ENCODE measurements around the gene ABHD17B.

ABHD17B gene

DNA sequence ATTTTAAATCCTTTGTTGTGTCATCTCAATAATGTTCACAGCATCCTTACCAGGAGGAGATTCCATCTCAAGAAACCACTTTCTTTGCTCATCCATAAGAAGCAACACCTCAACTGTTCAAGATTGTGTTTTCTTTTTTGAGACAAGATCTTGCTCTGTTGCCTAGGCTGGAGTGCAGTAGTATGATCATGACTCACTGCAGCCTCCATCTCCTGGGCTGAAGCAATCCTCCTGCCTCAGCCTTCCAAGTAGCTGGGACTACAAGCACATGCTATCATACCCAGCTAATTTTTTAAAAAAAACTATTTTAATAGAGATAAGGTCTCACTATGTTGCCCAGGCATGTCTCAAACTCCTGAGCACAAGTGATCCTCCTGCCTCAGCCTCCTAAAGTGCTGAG is 60.0 kb downstream of the ABHD17B start:
- Histone ChIP-seq H2BK120ac (ENCODE audit: insufficient read depth, low read length, poor library complexity) (no peak overlapping the region), H2BK5ac (ENCODE audit: low read depth, low read length, poor library complexity) (no peak overlapping the region), H2BK12ac (ENCODE audit: low read length) (no peak overlapping the region), H2AK5ac (ENCODE audit: low read length) (no peak overlapping the region), H3K27me3 (ENCODE audit: insufficient read depth, low read length) (no peaks in the 10 kb centered on the region), H3K4ac (ENCODE audit: low read depth, low read length) (no peak overlapping the region), H4K12ac (ENCODE audit: low read depth, low read length) (no peak overlapping the region), H4K8ac (ENCODE audit: low read depth, low read length) (no peak overlapping the region), H3K23ac (ENCODE audit: low read length) (no peak overlapping the region), H3K79me1 (ENCODE audit: low read length) (no peaks in the 10 kb centered on the region), H3K9me3 (ENCODE audit: insufficient read depth, low read depth, low read length) (no peaks in the 10 kb centered on the region), H3K14ac (ENCODE audit: low read length) (no peak overlapping the region), H3K4me3 (ENCODE audit: low read depth, low read length) (no peak overlapping the region), H4K91ac (ENCODE audit: low read depth, low read length) (no peak overlapping the region), H3K4me1 (ENCODE audit: control insufficient read depth in 1 of 2, insufficient read depth in 2 of 2, low read length in 2 of 2) (no peaks in the 10 kb centered on the region), H2AFZ (ENCODE audit: insufficient read depth, low read length, poor library complexity) (no peak overlapping the region), H3K79me2 (ENCODE audit: control insufficient read depth, insufficient read depth, low read length, poor library complexity) (no peaks in the 10 kb centered on the region), H3K4me2 (ENCODE audit: low read length) (no peak overlapping the region), H3K36me3 (ENCODE audit: control insufficient read depth in 1 of 2, insufficient read depth in 2 of 2, low read length in 2 of 2) (no peaks in the 10 kb centered on the region), H3K18ac (ENCODE audit: low read length) (no peak overlapping the region), H3K9ac (ENCODE audit: low read length) (no peak overlapping the region), H3K27ac (ENCODE audit: low read depth, low read length) (no peak overlapping the region)
- peak; percentile 54 to 78 for DNase-seq

DNA sequence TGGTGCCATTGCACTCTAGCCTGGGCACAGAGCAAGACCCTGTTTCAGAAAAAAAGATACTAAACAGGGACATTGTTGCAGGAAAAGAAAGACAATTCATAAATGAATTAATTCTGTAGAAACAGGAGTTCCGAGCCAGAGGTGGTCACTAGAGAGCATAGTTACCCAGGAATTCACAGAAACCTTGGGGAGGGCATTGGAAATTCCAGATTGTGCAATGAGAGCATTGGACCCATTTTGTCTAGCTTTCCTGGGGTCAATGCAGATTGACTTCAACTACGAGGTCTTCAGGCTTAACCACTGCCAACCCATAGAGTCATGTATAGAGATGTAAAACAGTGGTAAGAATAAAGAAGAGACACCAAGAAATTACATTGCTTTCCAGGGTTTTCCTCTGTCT is 63.1 kb downstream of the ABHD17B start:
- H4K91ac ChIP-seq (ENCODE audit: low read depth, low read length), result no peak overlapping the region
- H3K9ac ChIP-seq (ENCODE audit: low read length), result no peak overlapping the region
- no peaks in the 10 kb centered on the region for H3K4me1 ChIP-seq (ENCODE audit: control insufficient read depth in 1 of 2, insufficient read depth in 2 of 2, low read length in 2 of 2)
- no CpG with 5 or more reads among the region's 2 CpGs for WGBS (ENCODE audit: extremely low coverage, insufficient coverage, insufficient read length)
- no peak overlapping the region for H3K27ac ChIP-seq (ENCODE audit: low read depth, low read length)
- no peak overlapping the region for H3K4ac ChIP-seq (ENCODE audit: low read depth, low read length)
- no peak overlapping the region for H3K14ac ChIP-seq (ENCODE audit: low read length)
- no peak overlapping the region for H3K4me2 ChIP-seq (ENCODE audit: low read length)
- no peak overlapping the region for H4K8ac ChIP-seq (ENCODE audit: low read depth, low read length)
- H3K36me3 ChIP-seq (ENCODE audit: control insufficient read depth in 1 of 2, insufficient read depth in 2 of 2, low read length in 2 of 2), result no peaks in the 10 kb centered on the region
- no peaks in the 10 kb centered on the region for H3K27me3 ChIP-seq (ENCODE audit: insufficient read depth, low read length)
- no peaks in the 10 kb centered on the region for H3K79me1 ChIP-seq (ENCODE audit: low read length)
- no peaks in the 10 kb centered on the region for H3K79me2 ChIP-seq (ENCODE audit: control insufficient read depth, insufficient read depth, low read length, poor library complexity)
- no peak overlapping the region for H3K4me3 ChIP-seq (ENCODE audit: low read depth, low read length)
- no peak overlapping the region for H3K18ac ChIP-seq (ENCODE audit: low read length)
- H2BK12ac ChIP-seq (ENCODE audit: low read length), result no peak overlapping the region
- no peak overlapping the region for H2BK5ac ChIP-seq (ENCODE audit: low read depth, low read length, poor library complexity)
- no peak overlapping the region for H4K12ac ChIP-seq (ENCODE audit: low read depth, low read length)
- H3K9me3 ChIP-seq (ENCODE audit: insufficient read depth, low read depth, low read length), result no peaks in the 10 kb centered on the region
- no peak overlapping the region for H2AK5ac ChIP-seq (ENCODE audit: low read length)
- no peak overlapping the region for H2BK120ac ChIP-seq (ENCODE audit: insufficient read depth, low read length, poor library complexity)
- H3K23ac ChIP-seq (ENCODE audit: low read length), result no peak overlapping the region
- DNase-seq, result no peak
- H2AFZ ChIP-seq (ENCODE audit: insufficient read depth, low read length, poor library complexity), result no peak overlapping the region

DNA sequence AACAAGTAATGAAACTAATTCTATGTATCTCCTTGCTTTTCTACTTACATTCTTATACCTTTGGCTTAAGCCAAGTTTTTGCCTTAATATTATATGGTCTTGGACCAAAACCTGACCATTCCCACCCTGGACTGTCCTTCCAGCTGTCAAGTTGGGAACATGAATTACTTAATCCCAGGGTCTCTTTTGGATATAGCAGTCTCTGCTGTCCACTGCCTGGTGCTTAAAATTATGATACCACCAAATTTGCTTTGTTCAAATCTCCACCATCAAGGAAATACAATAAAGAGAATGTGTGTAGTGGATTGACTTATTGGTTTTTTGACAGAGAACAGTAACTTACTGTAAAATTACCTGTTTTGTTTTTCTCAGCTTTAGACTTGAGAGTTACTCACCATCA is 66.2 kb downstream of the ABHD17B start:
- H3K4me1 ChIP-seq (ENCODE audit: control insufficient read depth in 1 of 2, insufficient read depth in 2 of 2, low read length in 2 of 2), result no peaks in the 10 kb centered on the region
- DNase-seq, result no peak

DNA sequence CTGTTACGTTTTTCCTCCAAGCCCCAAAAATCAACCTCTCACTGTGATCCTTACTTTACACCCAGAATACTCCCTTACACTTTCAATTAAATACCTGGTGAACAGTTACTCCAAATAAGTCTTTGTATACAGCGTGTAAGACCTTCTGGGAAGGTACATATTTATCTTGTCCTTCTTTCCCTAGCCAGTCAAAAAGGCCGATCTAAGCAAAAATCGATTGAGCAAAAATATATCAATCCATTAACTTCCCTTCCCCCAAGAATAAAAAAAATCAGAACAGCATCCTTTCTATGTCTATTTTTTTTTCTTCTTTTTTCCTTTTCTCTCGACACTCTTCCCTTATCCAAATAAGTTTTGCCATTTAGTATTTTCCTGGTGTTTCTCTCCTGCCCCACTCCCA is 71.3 kb downstream of the ABHD17B start:
- Histone ChIP-seq H3K79me2 (ENCODE audit: control insufficient read depth, insufficient read depth, low read length, poor library complexity) (no peaks in the 10 kb centered on the region), H3K79me1 (ENCODE audit: low read length) (no peaks in the 10 kb centered on the region), H3K9ac (ENCODE audit: low read length) (no peak overlapping the region), H3K23ac (ENCODE audit: low read length) (no peak overlapping the region), H3K9me3 (ENCODE audit: insufficient read depth, low read depth, low read length) (no peaks in the 10 kb centered on the region), H2BK120ac (ENCODE audit: insufficient read depth, low read length, poor library complexity) (no peak overlapping the region), H3K4ac (ENCODE audit: low read depth, low read length) (no peak overlapping the region), H3K14ac (ENCODE audit: low read length) (no peak overlapping the region), H2AK5ac (ENCODE audit: low read length) (no peak overlapping the region), H4K91ac (ENCODE audit: low read depth, low read length) (no peak overlapping the region), H2BK5ac (ENCODE audit: low read depth, low read length, poor library complexity) (no peak overlapping the region), H4K12ac (ENCODE audit: low read depth, low read length) (no peak overlapping the region), H3K4me3 (ENCODE audit: low read depth, low read length) (no peak overlapping the region), H3K27me3 (ENCODE audit: insufficient read depth, low read length) (no peaks in the 10 kb centered on the region), H3K36me3 (ENCODE audit: control insufficient read depth in 1 of 2, insufficient read depth in 2 of 2, low read length in 2 of 2) (no peaks in the 10 kb centered on the region), H3K4me2 (ENCODE audit: low read length) (no peak overlapping the region), H2AFZ (ENCODE audit: insufficient read depth, low read length, poor library complexity) (no peak overlapping the region), H3K4me1 (ENCODE audit: control insufficient read depth in 1 of 2, insufficient read depth in 2 of 2, low read length in 2 of 2) (no peaks in the 10 kb centered on the region), H3K27ac (ENCODE audit: low read depth, low read length) (no peak overlapping the region), H2BK12ac (ENCODE audit: low read length) (no peak overlapping the region), H3K18ac (ENCODE audit: low read length) (no peak overlapping the region), H4K8ac (ENCODE audit: low read depth, low read length) (no peak overlapping the region)
- no peak for DNase-seq
- WGBS (ENCODE audit: extremely low coverage, insufficient coverage, insufficient read length), result 100% methylated on average over 1 of the region's 5 CpGs

More for the DNA sequence above, 66.2 kb downstream of the ABHD17B start:
- Histone ChIP-seq H2AK5ac (ENCODE audit: low read length) (no peak overlapping the region), H3K27me3 (ENCODE audit: insufficient read depth, low read length) (no peaks in the 10 kb centered on the region), H4K91ac (ENCODE audit: low read depth, low read length) (no peak overlapping the region), H2BK5ac (ENCODE audit: low read depth, low read length, poor library complexity) (no peak overlapping the region), H2AFZ (ENCODE audit: insufficient read depth, low read length, poor library complexity) (no peak overlapping the region), H4K8ac (ENCODE audit: low read depth, low read length) (no peak overlapping the region), H3K4me3 (ENCODE audit: low read depth, low read length) (no peak overlapping the region), H3K9me3 (ENCODE audit: insufficient read depth, low read depth, low read length) (no peaks in the 10 kb centered on the region), H3K14ac (ENCODE audit: low read length) (no peak overlapping the region), H3K79me2 (ENCODE audit: control insufficient read depth, insufficient read depth, low read length, poor library complexity) (no peaks in the 10 kb centered on the region), H3K9ac (ENCODE audit: low read length) (no peak overlapping the region), H2BK12ac (ENCODE audit: low read length) (no peak overlapping the region), H3K4me2 (ENCODE audit: low read length) (no peak overlapping the region), H3K36me3 (ENCODE audit: control insufficient read depth in 1 of 2, insufficient read depth in 2 of 2, low read length in 2 of 2) (no peaks in the 10 kb centered on the region), H3K4ac (ENCODE audit: low read depth, low read length) (no peak overlapping the region), H3K79me1 (ENCODE audit: low read length) (no peaks in the 10 kb centered on the region), H4K12ac (ENCODE audit: low read depth, low read length) (no peak overlapping the region), H3K18ac (ENCODE audit: low read length) (no peak overlapping the region), H3K23ac (ENCODE audit: low read length) (no peak overlapping the region), H2BK120ac (ENCODE audit: insufficient read depth, low read length, poor library complexity) (no peak overlapping the region), H3K27ac (ENCODE audit: low read depth, low read length) (no peak overlapping the region)

DNA sequence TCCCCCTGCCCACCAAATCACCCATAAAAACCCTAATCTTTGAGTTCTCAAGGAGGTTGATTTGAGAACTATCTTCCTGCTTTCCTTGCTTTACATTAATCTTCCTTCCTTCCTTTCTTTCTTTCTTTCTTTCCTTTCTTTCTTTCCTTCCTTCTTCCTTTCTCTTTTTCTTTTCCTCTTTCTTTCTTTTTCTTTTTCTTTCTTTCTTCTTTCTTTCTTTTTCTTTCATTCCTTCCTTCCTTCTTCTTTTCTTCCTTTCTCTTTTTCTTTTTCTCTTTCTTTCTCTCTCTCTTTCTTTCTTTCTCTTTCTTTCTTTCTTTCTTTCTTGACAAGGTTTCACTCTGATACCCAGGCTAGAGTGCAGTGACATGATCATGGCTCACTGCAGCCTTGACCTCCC is 75.4 kb downstream of the ABHD17B start:
- H3K14ac ChIP-seq (ENCODE audit: low read length), result no peak overlapping the region
- H3K9ac ChIP-seq (ENCODE audit: low read length), result no peak overlapping the region
- no peaks in the 10 kb centered on the region for H3K4me1 ChIP-seq (ENCODE audit: control insufficient read depth in 1 of 2, insufficient read depth in 2 of 2, low read length in 2 of 2)
- H3K27ac ChIP-seq (ENCODE audit: low read depth, low read length), result no peak overlapping the region
- H2AK5ac ChIP-seq (ENCODE audit: low read length), result no peak overlapping the region
- no peak overlapping the region for H3K4me2 ChIP-seq (ENCODE audit: low read length)
- H3K27me3 ChIP-seq (ENCODE audit: insufficient read depth, low read length), result no peaks in the 10 kb centered on the region
- no peaks in the 10 kb centered on the region for H3K36me3 ChIP-seq (ENCODE audit: control insufficient read depth in 1 of 2, insufficient read depth in 2 of 2, low read length in 2 of 2)
- no peaks in the 10 kb centered on the region for H3K9me3 ChIP-seq (ENCODE audit: insufficient read depth, low read depth, low read length)
- no peaks in the 10 kb centered on the region for H3K79me1 ChIP-seq (ENCODE audit: low read length)
- no peak overlapping the region for H3K23ac ChIP-seq (ENCODE audit: low read length)
- no peak overlapping the region for H3K18ac ChIP-seq (ENCODE audit: low read length)
- no peak overlapping the region for H2BK120ac ChIP-seq (ENCODE audit: insufficient read depth, low read length, poor library complexity)
- no peak overlapping the region for H3K4ac ChIP-seq (ENCODE audit: low read depth, low read length)
- no peak overlapping the region for H3K4me3 ChIP-seq (ENCODE audit: low read depth, low read length)
- no peak overlapping the region for H4K12ac ChIP-seq (ENCODE audit: low read depth, low read length)
- no peak overlapping the region for H2BK12ac ChIP-seq (ENCODE audit: low read length)
- no peak overlapping the region for H4K91ac ChIP-seq (ENCODE audit: low read depth, low read length)
- DNase-seq, result no peak
- H2AFZ ChIP-seq (ENCODE audit: insufficient read depth, low read length, poor library complexity), result no peak overlapping the region
- no peaks in the 10 kb centered on the region for H3K79me2 ChIP-seq (ENCODE audit: control insufficient read depth, insufficient read depth, low read length, poor library complexity)
- no peak overlapping the region for H4K8ac ChIP-seq (ENCODE audit: low read depth, low read length)
- no peak overlapping the region for H2BK5ac ChIP-seq (ENCODE audit: low read depth, low read length, poor library complexity)

All from trophoblast cell (in vitro differentiated cells and primary cell).